Prostate gland (tissue), 2 donors: ENCODE measurements around the gene CGB5. TPM values are rescaled to one million over a fixed set of nuclear protein-coding genes. Genes with fewer than 3 reads are reported as not detected.

Experiments
- DNase-seq: peaks from one replicate; pipeline ENCODE4 v3.0.0-alpha.2; 2019; ENCODE audit warnings: low spot score
- H3K27ac ChIP-seq, 2 donors: fragments of 200-600 bp; sonication (generic); 2 replicates each; pipeline ENCODE4 v1.5.1; 2017 to 2019
- H3K27me3 ChIP-seq: fragments of 200-600 bp; sonication (generic); replicated peaks from 2 replicates; pipeline ENCODE4 v1.5.1; 2019; ENCODE audit not compliant: insufficient read depth
- H3K36me3 ChIP-seq, 2 donors: fragments of 200-600 bp; sonication (generic); 1 replicate in 1 of 2; 2 replicates in 1 of 2; pipeline versions ENCODE4 v1.5.1 to v1.8.1; 2017 to 2019
- H3K4me1 ChIP-seq: fragments of 200-600 bp; sonication (generic); replicated peaks from 2 replicates; pipeline ENCODE4 v1.5.1; 2019
- H3K4me3 ChIP-seq, 2 donors: fragments of 200-600 bp; sonication (generic); 2 replicates each; pipeline ENCODE4 v1.5.1; 2017 to 2019
- H3K9me3 ChIP-seq: fragments of 200-600 bp; sonication (generic); 2 replicates; pipeline ENCODE4 v1.5.1; 2017
- POLR2AphosphoS5 ChIP-seq: sonication (generic); formaldehyde crosslinking; IDR thresholded peaks from one replicate; pipeline ENCODE4 v1.6.1; 2017; ENCODE audit warnings: antibody characterized with exemption
- WGBS: methylation state at CpG from one replicate; pipeline ENCODE4 v1.1.5; 2018; 5-methylcytosine and 5-hydroxymethylcytosine counted together
- intact Hi-C: fragments of 100-400 bp; cut with DNase I; formaldehyde crosslinking; loops from one replicate; pipeline ENCODE4 v1.14.2; 2022
- microRNA-seq: library from miRNA; unstranded; fragments of <30 nt; microRNA quantifications from one replicate; pipeline ENCODE4, GENCODE V29; 2016
- small RNA-seq, 2 donors: library from RNA; depleted of rRNA; stranded (forward); fragments of <200 nt; gene quantifications; one replicate each; pipeline ENCODE3, GENCODE V24; 2016
- total RNA-seq, 2 donors: library from RNA; depleted of rRNA; stranded (reverse); fragments of >200 nt; gene quantifications; one replicate each; pipeline ENCODE4 v1.1.0, GENCODE V29; 2016
- TF ChIP-seq, protein P1 (sequence below), 4 experiments: fragments of 200-600 bp in 2 of 4; fragments of 450-650 bp in 2 of 4; sonication (generic) in 2 of 4; IDR thresholded peaks; 1 replicate in 3 of 4; 2 replicates in 1 of 4; pipeline ENCODE4 v1.5.1; 2016 to 2019; ENCODE audit warnings: antibody characterized with exemption in 4 of 4, mild to moderate bottlenecking in 2 of 4, moderate library complexity in 2 of 4

CGB5 gene
- total RNA-seq, 2 donors from 2014 or later, result not detected

DNA sequence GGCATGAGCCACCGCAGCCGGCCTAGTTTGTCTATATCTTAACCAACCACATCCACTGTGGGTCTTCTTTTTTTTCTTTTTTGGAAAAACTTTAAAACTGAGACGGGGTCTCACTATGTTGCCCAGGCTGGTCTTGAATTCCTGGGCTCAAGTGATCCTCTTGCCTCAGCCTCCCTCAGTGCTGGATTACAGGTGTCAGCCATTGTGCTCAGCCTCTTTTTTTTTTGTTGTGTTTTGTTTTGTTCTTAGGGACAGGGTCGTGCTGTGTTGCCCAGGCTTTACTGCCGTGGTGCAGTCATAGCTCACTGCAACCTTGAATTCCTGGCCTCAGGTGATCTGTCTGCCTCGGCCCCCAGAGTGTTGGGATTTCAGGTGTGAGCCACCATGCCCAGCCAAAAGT lies 49.0 kb downstream of the CGB5 start:
- intact Hi-C loops, result no loop called here
- WGBS, result 92% methylated on average over 6 of the region's 6 CpGs
- H3K36me3 ChIP-seq, result peaks cover 3 to 20% of the 10 kb centered on the region in 2 donors

More for the DNA sequence above, 49.0 kb downstream of the CGB5 start:
- DNase-seq, result no peak
- no peak for TF ChIP-seq POLR2AphosphoS5
- TF ChIP-seq, protein P1, sequence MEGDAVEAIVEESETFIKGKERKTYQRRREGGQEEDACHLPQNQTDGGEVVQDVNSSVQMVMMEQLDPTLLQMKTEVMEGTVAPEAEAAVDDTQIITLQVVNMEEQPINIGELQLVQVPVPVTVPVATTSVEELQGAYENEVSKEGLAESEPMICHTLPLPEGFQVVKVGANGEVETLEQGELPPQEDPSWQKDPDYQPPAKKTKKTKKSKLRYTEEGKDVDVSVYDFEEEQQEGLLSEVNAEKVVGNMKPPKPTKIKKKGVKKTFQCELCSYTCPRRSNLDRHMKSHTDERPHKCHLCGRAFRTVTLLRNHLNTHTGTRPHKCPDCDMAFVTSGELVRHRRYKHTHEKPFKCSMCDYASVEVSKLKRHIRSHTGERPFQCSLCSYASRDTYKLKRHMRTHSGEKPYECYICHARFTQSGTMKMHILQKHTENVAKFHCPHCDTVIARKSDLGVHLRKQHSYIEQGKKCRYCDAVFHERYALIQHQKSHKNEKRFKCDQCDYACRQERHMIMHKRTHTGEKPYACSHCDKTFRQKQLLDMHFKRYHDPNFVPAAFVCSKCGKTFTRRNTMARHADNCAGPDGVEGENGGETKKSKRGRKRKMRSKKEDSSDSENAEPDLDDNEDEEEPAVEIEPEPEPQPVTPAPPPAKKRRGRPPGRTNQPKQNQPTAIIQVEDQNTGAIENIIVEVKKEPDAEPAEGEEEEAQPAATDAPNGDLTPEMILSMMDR (IDR thresholded peaks at IDR 0.05), result no peak
- Histone ChIP-seq H3K4me3 (no peak overlapping the region), H3K27me3 (no peaks in the 10 kb centered on the region), H3K9me3 (no peaks in the 10 kb centered on the region), H3K27ac (no peak overlapping the region), H3K4me1 (peaks cover 7% of the 10 kb centered on the region)

Small RNA genes within 50 kb of the gene (microRNA-seq; reads per million reads assigned to microRNA genes)
- not detected for gene MIR6798

Small RNA genes within 50 kb of the gene (small RNA-seq; reads per million reads assigned to genes)
- gene MIR6798, result 0 reads per million in 2 donors
- gene RN7SL708P, result 0 reads per million in 2 donors

Other genes with a start within 250 kb of the CGB5 start
- 10 to 100 TPM; 71.8 to 92.0 TPM for gene BCAT2, start 232.8 kb upstream of the CGB5 start, total RNA-seq
- gene HSD17B14, start 207.4 kb upstream of the CGB5 start, total RNA-seq, result 10 to 100 TPM; 11.0 to 11.2 TPM
- 10 to 100 TPM in 1 of 2 donors, 1 to 10 TPM in 1; 9.4 to 22.9 TPM for gene PLEKHA4, start 175.2 kb upstream of the CGB5 start, total RNA-seq
- gene PPP1R15A, start 171.4 kb upstream of the CGB5 start, total RNA-seq, result 10 to 100 TPM; 35.1 to 49.0 TPM
- 10 to 100 TPM in 1 of 2 donors, not detected in 1; 10.7 TPM for gene TULP2, start 145.1 kb upstream of the CGB5 start, total RNA-seq
- 100 to 1,000 TPM; 432 to 441 TPM for gene NUCB1, start 143.5 kb upstream of the CGB5 start, total RNA-seq
- gene DHDH, start 110.1 kb upstream of the CGB5 start, total RNA-seq, result 10 to 100 TPM in 1 of 2 donors, 1 to 10 TPM in 1; 4.6 to 12.6 TPM
- gene BAX, start 89.0 kb upstream of the CGB5 start, total RNA-seq, result 10 to 100 TPM; 52.1 to 62.3 TPM
- 1,000 to 10,000 TPM; 1,764 to 2,124 TPM for gene FTL, start 78.5 kb upstream of the CGB5 start, total RNA-seq
- 10 to 100 TPM; 47.3 to 52.0 TPM for gene GYS1, start 50.5 kb upstream of the CGB5 start, total RNA-seq
- 100 to 1,000 TPM; 110 to 126 TPM for gene RUVBL2, start 50.0 kb upstream of the CGB5 start, total RNA-seq
- gene LHB, start 26.8 kb upstream of the CGB5 start, total RNA-seq, result 1 to 10 TPM in 1 of 2 donors, not detected in 1; 5.2 TPM
- gene CGB3, start 19.5 kb upstream of the CGB5 start, total RNA-seq, result not detected
- not detected for gene CGB2, start 12.0 kb upstream of the CGB5 start, total RNA-seq
- gene CGB1, start 7.0 kb upstream of the CGB5 start, total RNA-seq, result not detected
- gene CGB8, start 5.3 kb downstream of the CGB5 start, total RNA-seq, result not detected
- gene CGB7, start 13.9 kb downstream of the CGB5 start, total RNA-seq, result 1 to 10 TPM; 2.0 to 2.1 TPM
- gene NTF4, start 21.0 kb downstream of the CGB5 start, total RNA-seq, result 10 to 100 TPM in 1 of 2 donors, 1 to 10 TPM in 1; 7.0 to 24.4 TPM
- not detected for gene KCNA7, start 28.9 kb downstream of the CGB5 start, total RNA-seq
- 100 to 1,000 TPM; 318 to 391 TPM for gene SNRNP70, start 41.6 kb downstream of the CGB5 start, total RNA-seq
- 10 to 100 TPM; 31.2 to 64.3 TPM for gene LIN7B, start 70.5 kb downstream of the CGB5 start, total RNA-seq
- 10 to 100 TPM in 1 of 2 donors, 1 to 10 TPM in 1; 2.2 to 11.1 TPM for gene C19orf73, start 75.3 kb downstream of the CGB5 start, total RNA-seq
- gene PPFIA3, start 75.7 kb downstream of the CGB5 start, total RNA-seq, result 10 to 100 TPM; 12.3 to 18.2 TPM
- 1 to 10 TPM; 3.8 to 6.7 TPM for gene HRC, start 111.5 kb downstream of the CGB5 start, total RNA-seq
- gene TRPM4, start 113.9 kb downstream of the CGB5 start, total RNA-seq, result 100 to 1,000 TPM in 1 of 2 donors, 10 to 100 TPM in 1; 99.0 to 126 TPM